HG02642 (cell line): ENCODE measurements around the gene LEUTX.
"Not testable (repeated sequence)": the region's sequence is repeated elsewhere in the genome, so short reads cannot be mapped to it uniquely, and the experiment has no call there.

ENCODE experiments used
- ATAC-seq: cut with Tn5 transposase; IDR thresholded peaks from one replicate; pipeline ENCODE4 v1.9.1; 2021; ENCODE audit warnings: mild to moderate bottlenecking; ENCODE audit not compliant: unreplicated experiment, poor library complexity

The LEUTX gene

GRCh38 chr19:39768786-39769185 lies 9.9 kb upstream of the LEUTX start:
- no peak for ATAC-seq

GRCh38 chr19:39780894-39781293 lies 2.2 kb downstream of the LEUTX start:
- ATAC-seq: no peak

GRCh38 chr19:39788244-39788643 lies 9.6 kb downstream of the LEUTX start:
- no peak for ATAC-seq

GRCh38 chr19:39792999-39793546 lies 14.4 kb downstream of the LEUTX start:
- ATAC-seq: peak; percentile 78

- no peak for ATAC-seq
These were observed 16.3 kb downstream of the LEUTX start for GRCh38 chr19:39795001-39795400.

- no peak for ATAC-seq
These were observed 17.4 kb downstream of the LEUTX start for GRCh38 chr19:39796000-39796498.

- no peak for ATAC-seq
These were observed 18.4 kb downstream of the LEUTX start for GRCh38 chr19:39797083-39797482.

GRCh38 chr19:39802958-39803357 lies 24.3 kb downstream of the LEUTX start:
- ATAC-seq: no peak

- no peak for ATAC-seq
These were observed 26.4 kb downstream of the LEUTX start for GRCh38 chr19:39805104-39805503.

- ATAC-seq: no peak
These were observed 29.3 kb downstream of the LEUTX start for GRCh38 chr19:39807846-39808364.

- ATAC-seq: not testable (repeated sequence)
These were observed 30.0 kb downstream of the LEUTX start for GRCh38 chr19:39808688-39809087.

- ATAC-seq: no peak
These were observed 30.7 kb downstream of the LEUTX start for GRCh38 chr19:39809368-39809767.

GRCh38 chr19:39810424-39810823 lies 31.8 kb downstream of the LEUTX start:
- ATAC-seq: no peak

- no peak for ATAC-seq
These were observed 32.4 kb downstream of the LEUTX start for GRCh38 chr19:39811064-39811463.

- no peak for ATAC-seq
These were observed 34.8 kb downstream of the LEUTX start for GRCh38 chr19:39813264-39813993.

GRCh38 chr19:39814111-39814510 lies 35.5 kb downstream of the LEUTX start:
- not testable (repeated sequence) for ATAC-seq

- ATAC-seq: no peak
These were observed 35.9 kb downstream of the LEUTX start for GRCh38 chr19:39814595-39814994.

- ATAC-seq: no peak
These were observed 37.8 kb downstream of the LEUTX start for GRCh38 chr19:39816287-39817048.

- ATAC-seq: no peak
These were observed 39.4 kb downstream of the LEUTX start for GRCh38 chr19:39817888-39818561.

GRCh38 chr19:39818626-39819097 lies 40.0 kb downstream of the LEUTX start:
- no peak for ATAC-seq
